Measurements from ENCODE around the gene PLOD3. TPM values are rescaled to one million over a fixed set of nuclear protein-coding genes. Genes with fewer than 3 reads are reported as not detected.
A peak's percentile ranks its signal among the peaks of the same experiment; 100 is the strongest.

The PLOD3 gene
- total RNA-seq, 1 experiment from 2014 or later = 48.3 TPM

- TF ChIP-seq STAT6 (CRISPR knock-in tag; conservative IDR thresholded peaks at IDR 0.05; ENCODE audit: low read depth) (no peak), HMGA2 (CRISPR knock-in tag; IDR thresholded peaks at IDR 0.05) (no peak), ATF6 (CRISPR knock-in tag; IDR thresholded peaks at IDR 0.05) (no peak), ZBTB43 (CRISPR knock-in tag; IDR thresholded peaks at IDR 0.05) (0 out of 2 replicates have a peak, but pooled peaks have one; percentile 10), ETV6 (CRISPR knock-in tag; IDR thresholded peaks at IDR 0.05) (no peak), NFE2L1 (CRISPR knock-in tag; IDR thresholded peaks at IDR 0.05) (no peak), E2F1 (CRISPR knock-in tag; IDR thresholded peaks at IDR 0.05) (no peak), CBFB (CRISPR knock-in tag; IDR thresholded peaks at IDR 0.05; ENCODE audit: low read depth) (no peak), ELF4 (CRISPR knock-in tag; IDR thresholded peaks at IDR 0.05; ENCODE audit: low read depth) (0 out of 2 replicates have a peak, but pooled peaks have one; percentile 61), ZNF219 (CRISPR knock-in tag; IDR thresholded peaks at IDR 0.05; ENCODE audit: borderline replicate concordance) (no peak), ZNF281 (CRISPR knock-in tag; IDR thresholded peaks at IDR 0.05) (peak; percentile 65; the same call in 1 of the 2 replicates)
Observed at GRCh38 chr7:101163279-101164070, 53.9 kb downstream of the PLOD3 start (continued).

- ATAC-seq (peak; percentile 7), DNase-seq (ENCODE audit: low spot score) (peak; percentile 74)
- H3K9me3 Mint-ChIP-seq = no peaks in the 10 kb centered on the region
- H3K4me1 Mint-ChIP-seq = peaks cover 57% of the 10 kb centered on the region
- H3K27me3 Mint-ChIP-seq (ENCODE audit: low read depth) = peaks cover 41% of the 10 kb centered on the region
- ChIA-PET POLR2A (interaction anchor here (0.7 kb wide), 1 partner anchor 984 kb away, joined by 3 read pairs; no protein-coding TSS in a partner anchor), CTCF (interaction anchor here (0.6 to 9.0 kb wide), 6 partner anchors 9 to 268 kb away, joined by 3 to 103 read pairs (median 6); no protein-coding TSS in a partner anchor)
- H3K36me3 Mint-ChIP-seq = peaks cover 5% of the 10 kb centered on the region; the same call in 1 of the 2 replicates
- H3K27ac Mint-ChIP-seq = peak overlapping the region; percentile 76; the same call in 1 of the 2 replicates
- peak overlapping the region; percentile 71 for H3K4me3 Mint-ChIP-seq
- TF ChIP-seq E2F1 (CRISPR knock-in tag; IDR thresholded peaks at IDR 0.05) (0 out of 2 replicates have a peak, but pooled peaks have one; percentile 72), JAZF1 (CRISPR knock-in tag; IDR thresholded peaks at IDR 0.05) (no peak), AFF4 (CRISPR knock-in tag; IDR thresholded peaks at IDR 0.05; ENCODE audit: borderline replicate concordance) (no peak), NFYB (CRISPR knock-in tag; conservative IDR thresholded peaks at IDR 0.05; ENCODE audit: low read depth) (0 out of 2 replicates have a peak, but pooled peaks have one; percentile 14), HMGA2 (CRISPR knock-in tag; IDR thresholded peaks at IDR 0.05) (no peak), GABPB1 (CRISPR knock-in tag; IDR thresholded peaks at IDR 0.05) (no peak), USF2 (CRISPR knock-in tag; IDR thresholded peaks at IDR 0.05) (peak; percentile 61)
Observed at GRCh38 chr7:101162551-101163278, 54.7 kb downstream of the PLOD3 start.

Measured in WTC11 (cell line).